Measurements from ENCODE around the gene FOCAD.

FOCAD gene

GRCh38 chr9:21030389-21031035 is 346.5 kb downstream of the FOCAD start:
- Histone ChIP-seq H2BK120ac (ENCODE audit: low read depth, low read length) (no peak overlapping the region), H3K27ac (ENCODE audit: low read length, poor library complexity, severe bottlenecking) (peak overlapping the region; percentile 66), H4K91ac (ENCODE audit: low read length) (no peak overlapping the region), H4K8ac (ENCODE audit: low read length) (no peak overlapping the region), H3K4ac (ENCODE audit: low read depth in 1 of 2, low read length in 2 of 2) (no peak overlapping the region), H3K14ac (ENCODE audit: low read length in 2 of 2) (no peak overlapping the region), H3K27me3 (ENCODE audit: control insufficient read depth in 1 of 2, insufficient read depth in 1 of 2, low read length in 2 of 2) (no peaks in the 10 kb centered on the region), H2BK15ac (ENCODE audit: low read depth, poor library complexity, severe bottlenecking) (no peak overlapping the region), H3K9ac (ENCODE audit: low read length) (peak overlapping the region; percentile 81), H3K4me1 (ENCODE audit: control insufficient read depth, insufficient read depth, low read depth, low read length) (peaks cover 9% of the 10 kb centered on the region), H2AFZ (ENCODE audit: low read depth, low read length) (no peak overlapping the region), H3K4me2 (ENCODE audit: low read length, poor library complexity, severe bottlenecking) (no peak overlapping the region), H3K23ac (ENCODE audit: low read length in 2 of 2) (no peak overlapping the region), H2AK5ac (ENCODE audit: low read length, severe bottlenecking) (no peak overlapping the region), H2BK12ac (ENCODE audit: low read length in 2 of 2) (no peak overlapping the region), H3K4me3 (ENCODE audit: insufficient read depth in 1 of 2, low read depth in 1 of 2, low read length in 2 of 2) (peak overlapping the region in 1 of 2 experiments; percentile 85), H3K9me3 (ENCODE audit: control insufficient read depth, low read length) (no peaks in the 10 kb centered on the region), H2BK5ac (ENCODE audit: low read depth, low read length, poor library complexity, severe bottlenecking) (no peak overlapping the region), H3K18ac (ENCODE audit: low read depth in 1 of 2, low read length in 2 of 2) (no peak overlapping the region), H3K36me3 (ENCODE audit: control insufficient read depth in 1 of 2, insufficient read depth in 2 of 2, low read depth in 1 of 2, low read length in 2 of 2) (peaks cover 0 to 4% of the 10 kb centered on the region in 2 experiments), H3K79me1 (replicated peaks; ENCODE audit: low read length, poor library complexity, severe bottlenecking) (peaks cover 4% of the 10 kb centered on the region)
- WGBS = 93% methylated on average over 4 of the region's 5 CpGs
- DNase-seq = peak; percentile 12

- Histone ChIP-seq H3K9ac (ENCODE audit: low read length) (peak within 1 kb of the TSS; percentile 81), H2BK15ac (ENCODE audit: low read depth, poor library complexity, severe bottlenecking) (no peak within 1 kb of the TSS), H2BK12ac (ENCODE audit: low read length in 2 of 2) (no peak within 1 kb of the TSS), H3K4ac (ENCODE audit: low read depth in 1 of 2, low read length in 2 of 2) (peak within 1 kb of the TSS in 1 of 2 experiments; percentile 10), H3K4me3 (ENCODE audit: insufficient read depth in 1 of 2, low read depth in 1 of 2, low read length in 2 of 2) (peak within 1 kb of the TSS; percentile 59 to 85), H4K91ac (ENCODE audit: low read length) (peak within 1 kb of the TSS; percentile 10), H3K4me1 (ENCODE audit: control insufficient read depth, insufficient read depth, low read depth, low read length) (peaks cover 9% of the 10 kb centered on the region), H4K8ac (ENCODE audit: low read length) (peak within 1 kb of the TSS; percentile 80), H2BK120ac (ENCODE audit: low read depth, low read length) (no peak within 1 kb of the TSS), H3K9me3 (ENCODE audit: control insufficient read depth, low read length) (no peaks in the 10 kb centered on the region), H3K79me1 (replicated peaks; ENCODE audit: low read length, poor library complexity, severe bottlenecking) (no peaks in the 10 kb centered on the region), H2AFZ (ENCODE audit: low read depth, low read length) (peak within 1 kb of the TSS; percentile 64), H2BK5ac (ENCODE audit: low read depth, low read length, poor library complexity, severe bottlenecking) (peak within 1 kb of the TSS; percentile 67), H3K4me2 (ENCODE audit: low read length, poor library complexity, severe bottlenecking) (peak within 1 kb of the TSS; percentile 96), H3K36me3 (ENCODE audit: control insufficient read depth in 1 of 2, insufficient read depth in 2 of 2, low read depth in 1 of 2, low read length in 2 of 2) (no peaks in the 10 kb centered on the region), H3K27ac (ENCODE audit: low read length, poor library complexity, severe bottlenecking) (peak within 1 kb of the TSS; percentile 66), H3K27me3 (ENCODE audit: control insufficient read depth in 1 of 2, insufficient read depth in 1 of 2, low read length in 2 of 2) (no peaks in the 10 kb centered on the region), H3K14ac (ENCODE audit: low read length in 2 of 2) (peak within 1 kb of the TSS in 1 of 2 experiments; percentile 20), H2AK5ac (ENCODE audit: low read length, severe bottlenecking) (peak within 1 kb of the TSS; percentile 19), H3K23ac (ENCODE audit: low read length in 2 of 2) (no peak within 1 kb of the TSS), H3K18ac (ENCODE audit: low read depth in 1 of 2, low read length in 2 of 2) (peak within 1 kb of the TSS; percentile 29 to 65)
- peak; percentile 17 for DNase-seq
- 27% methylated on average over 44 of the region's 46 CpGs for WGBS
These were observed 347.2 kb downstream of the FOCAD start, which contains the start of gene HACD4 for GRCh38 chr9:21031091-21031807. HACD4 (minus strand) TSS chr9:21031640; CDS start chr9:21031590, 50 bp downstream.

- Histone ChIP-seq H3K23ac (ENCODE audit: low read length in 2 of 2) (no peak overlapping the region), H2AK5ac (ENCODE audit: low read length, severe bottlenecking) (no peak overlapping the region), H3K4me1 (ENCODE audit: control insufficient read depth, insufficient read depth, low read depth, low read length) (peaks cover 9% of the 10 kb centered on the region), H3K36me3 (ENCODE audit: control insufficient read depth in 1 of 2, insufficient read depth in 2 of 2, low read depth in 1 of 2, low read length in 2 of 2) (no peaks in the 10 kb centered on the region), H2AFZ (ENCODE audit: low read depth, low read length) (no peak overlapping the region), H3K9me3 (ENCODE audit: control insufficient read depth, low read length) (no peaks in the 10 kb centered on the region), H3K4me3 (ENCODE audit: insufficient read depth in 1 of 2, low read depth in 1 of 2, low read length in 2 of 2) (peak overlapping the region; percentile 59 to 85), H2BK12ac (ENCODE audit: low read length in 2 of 2) (no peak overlapping the region), H3K9ac (ENCODE audit: low read length) (peak overlapping the region; percentile 81), H4K91ac (ENCODE audit: low read length) (no peak overlapping the region), H2BK5ac (ENCODE audit: low read depth, low read length, poor library complexity, severe bottlenecking) (no peak overlapping the region), H3K4ac (ENCODE audit: low read depth in 1 of 2, low read length in 2 of 2) (peak overlapping the region in 1 of 2 experiments; percentile 10), H3K18ac (ENCODE audit: low read depth in 1 of 2, low read length in 2 of 2) (peak overlapping the region in 1 of 2 experiments; percentile 38), H3K27me3 (ENCODE audit: control insufficient read depth in 1 of 2, insufficient read depth in 1 of 2, low read length in 2 of 2) (no peaks in the 10 kb centered on the region), H3K14ac (ENCODE audit: low read length in 2 of 2) (no peak overlapping the region), H4K8ac (ENCODE audit: low read length) (peak overlapping the region; percentile 7), H2BK15ac (ENCODE audit: low read depth, poor library complexity, severe bottlenecking) (no peak overlapping the region), H3K27ac (ENCODE audit: low read length, poor library complexity, severe bottlenecking) (no peak overlapping the region), H3K4me2 (ENCODE audit: low read length, poor library complexity, severe bottlenecking) (peak overlapping the region; percentile 96), H2BK120ac (ENCODE audit: low read depth, low read length) (no peak overlapping the region), H3K79me1 (replicated peaks; ENCODE audit: low read length, poor library complexity, severe bottlenecking) (no peaks in the 10 kb centered on the region)
- WGBS = 80% methylated on average over 22 of the region's 22 CpGs
- no peak for DNase-seq
These were observed 347.7 kb downstream of the FOCAD start for GRCh38 chr9:21031808-21032183.

GRCh38 chr9:21037278-21037677 is 353.2 kb downstream of the FOCAD start:
- no peak overlapping the region for H4K8ac ChIP-seq (ENCODE audit: low read length)
- no peak overlapping the region for H2AFZ ChIP-seq (ENCODE audit: low read depth, low read length)
- no peak overlapping the region for H2AK5ac ChIP-seq (ENCODE audit: low read length, severe bottlenecking)
- H3K4me1 ChIP-seq (ENCODE audit: control insufficient read depth, insufficient read depth, low read depth, low read length) = no peaks in the 10 kb centered on the region
- no peaks in the 10 kb centered on the region for H3K9me3 ChIP-seq (ENCODE audit: control insufficient read depth, low read length)
- H3K79me1 ChIP-seq (replicated peaks; ENCODE audit: low read length, poor library complexity, severe bottlenecking) = no peaks in the 10 kb centered on the region
- no peak overlapping the region for H3K23ac ChIP-seq (ENCODE audit: low read length in 2 of 2)
- no peak overlapping the region for H2BK120ac ChIP-seq (ENCODE audit: low read depth, low read length)
- no peak overlapping the region for H2BK5ac ChIP-seq (ENCODE audit: low read depth, low read length, poor library complexity, severe bottlenecking)
- WGBS = 78% methylated on average over 2 of the region's 2 CpGs
- DNase-seq = no peak
- no peak overlapping the region for H3K4me2 ChIP-seq (ENCODE audit: low read length, poor library complexity, severe bottlenecking)
- no peak overlapping the region for H3K27ac ChIP-seq (ENCODE audit: low read length, poor library complexity, severe bottlenecking)
- no peak overlapping the region for H4K91ac ChIP-seq (ENCODE audit: low read length)
- H2BK15ac ChIP-seq (ENCODE audit: low read depth, poor library complexity, severe bottlenecking) = no peak overlapping the region
- H3K9ac ChIP-seq (ENCODE audit: low read length) = no peak overlapping the region
- no peak overlapping the region for H3K4ac ChIP-seq (ENCODE audit: low read depth in 1 of 2, low read length in 2 of 2)
- H3K14ac ChIP-seq (ENCODE audit: low read length in 2 of 2) = no peak overlapping the region
- no peak overlapping the region for H3K4me3 ChIP-seq (ENCODE audit: insufficient read depth in 1 of 2, low read depth in 1 of 2, low read length in 2 of 2)
- H3K27me3 ChIP-seq (ENCODE audit: control insufficient read depth in 1 of 2, insufficient read depth in 1 of 2, low read length in 2 of 2) = no peaks in the 10 kb centered on the region
- no peaks in the 10 kb centered on the region for H3K36me3 ChIP-seq (ENCODE audit: control insufficient read depth in 1 of 2, insufficient read depth in 2 of 2, low read depth in 1 of 2, low read length in 2 of 2)
- H3K18ac ChIP-seq (ENCODE audit: low read depth in 1 of 2, low read length in 2 of 2) = no peak overlapping the region
- H2BK12ac ChIP-seq (ENCODE audit: low read length in 2 of 2) = no peak overlapping the region
